ENCODE data around the gene BCL11A.

DNA sequence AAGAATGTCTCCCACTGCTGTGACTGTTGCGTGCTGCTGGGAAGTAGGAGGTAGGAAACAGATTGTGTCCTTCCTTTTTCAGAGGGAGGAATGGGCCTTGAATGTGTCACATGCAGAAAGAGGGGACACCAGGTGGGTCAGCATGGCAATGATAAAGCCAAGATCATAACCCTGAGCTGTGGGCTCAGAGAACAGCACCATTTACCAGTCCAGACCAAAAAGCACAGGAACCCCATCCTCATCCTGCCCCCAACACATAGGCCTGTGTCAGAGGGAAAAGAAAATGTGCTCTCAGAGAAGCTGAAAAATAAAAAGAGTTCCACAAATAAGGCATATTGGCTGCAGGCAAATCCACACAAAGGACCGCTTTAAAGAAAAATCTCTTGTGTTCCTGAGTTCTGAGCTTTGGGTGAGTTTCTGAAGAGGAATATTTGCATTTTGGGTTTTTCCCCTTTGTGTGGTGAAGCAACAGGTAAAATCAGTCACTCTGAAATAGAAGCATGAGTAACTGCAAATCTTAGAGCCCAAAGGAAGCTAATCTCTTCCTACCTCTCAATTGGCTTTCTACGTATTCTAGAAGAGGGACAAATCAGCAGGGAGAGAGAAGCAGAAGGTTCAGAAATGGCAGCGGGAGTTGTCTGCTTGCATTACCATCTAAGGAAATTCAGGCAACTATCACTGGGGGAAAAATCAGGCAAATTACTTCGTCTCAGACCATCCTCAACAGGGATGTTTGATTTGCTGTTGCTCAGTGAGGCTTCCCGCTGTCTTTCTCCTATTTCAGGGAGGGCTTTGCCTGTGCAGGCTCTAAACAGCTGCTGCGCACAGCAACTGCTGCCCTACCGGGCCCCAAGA, 106.8 kb downstream of the BCL11A start:
- no peak for TF ChIP-seq RAD21 (IDR thresholded peaks at IDR 0.05)
- TF ChIP-seq, protein P1, sequence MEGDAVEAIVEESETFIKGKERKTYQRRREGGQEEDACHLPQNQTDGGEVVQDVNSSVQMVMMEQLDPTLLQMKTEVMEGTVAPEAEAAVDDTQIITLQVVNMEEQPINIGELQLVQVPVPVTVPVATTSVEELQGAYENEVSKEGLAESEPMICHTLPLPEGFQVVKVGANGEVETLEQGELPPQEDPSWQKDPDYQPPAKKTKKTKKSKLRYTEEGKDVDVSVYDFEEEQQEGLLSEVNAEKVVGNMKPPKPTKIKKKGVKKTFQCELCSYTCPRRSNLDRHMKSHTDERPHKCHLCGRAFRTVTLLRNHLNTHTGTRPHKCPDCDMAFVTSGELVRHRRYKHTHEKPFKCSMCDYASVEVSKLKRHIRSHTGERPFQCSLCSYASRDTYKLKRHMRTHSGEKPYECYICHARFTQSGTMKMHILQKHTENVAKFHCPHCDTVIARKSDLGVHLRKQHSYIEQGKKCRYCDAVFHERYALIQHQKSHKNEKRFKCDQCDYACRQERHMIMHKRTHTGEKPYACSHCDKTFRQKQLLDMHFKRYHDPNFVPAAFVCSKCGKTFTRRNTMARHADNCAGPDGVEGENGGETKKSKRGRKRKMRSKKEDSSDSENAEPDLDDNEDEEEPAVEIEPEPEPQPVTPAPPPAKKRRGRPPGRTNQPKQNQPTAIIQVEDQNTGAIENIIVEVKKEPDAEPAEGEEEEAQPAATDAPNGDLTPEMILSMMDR (IDR thresholded peaks at IDR 0.05; ENCODE audit: low read depth, low read length, missing input control), result no peak
- TF ChIP-seq TAF1 (conservative IDR thresholded peaks at IDR 0.05), result no peak
- TF ChIP-seq YY1 (IDR thresholded peaks at IDR 0.05), result no peak
- TF ChIP-seq SP1 (IDR thresholded peaks at IDR 0.05), result no peak
- TF ChIP-seq FOXA1 (IDR thresholded peaks at IDR 0.05), result no peak
- TF ChIP-seq HNF4A (conservative IDR thresholded peaks at IDR 0.05), result no peak
- no peak for TF ChIP-seq REST (IDR thresholded peaks at IDR 0.05)
- TF ChIP-seq NR2F2 (IDR thresholded peaks at IDR 0.05), result no peak
- no peak for TF ChIP-seq RXRA (IDR thresholded peaks at IDR 0.05)
- TF ChIP-seq HNF4G (IDR thresholded peaks at IDR 0.05), result no peak
- TF ChIP-seq JUND (IDR thresholded peaks at IDR 0.05), result no peak
- TF ChIP-seq ZBTB33 (IDR thresholded peaks at IDR 0.05), result no peak

All from liver (tissue), 3 donors.